H9 (cell line): ENCODE data around the gene PHTF2. TPM values are rescaled to one million over a fixed set of nuclear protein-coding genes. Genes with fewer than 3 reads are reported as not detected.

ENCODE experiments used
- DNase-seq: peaks from one replicate; pipeline ENCODE4 v3.0.0-alpha.2; 2017
- H2AFZ ChIP-seq: one replicate; pipeline ENCODE4 v1.6.1; 2013; ENCODE audit warnings: mild to moderate bottlenecking, low read length, control low read depth, moderate library complexity
- H2AK5ac ChIP-seq: 2 replicates; pipeline ENCODE4 v1.6.1; 2013; ENCODE audit warnings: low read length, control low read depth, mixed read lengths; ENCODE audit not compliant: insufficient read length
- H2BK120ac ChIP-seq: one replicate; pipeline ENCODE4 v1.6.1; 2013; ENCODE audit warnings: low read depth, mild to moderate bottlenecking, low read length, control low read depth, inconsistent platforms; ENCODE audit not compliant: poor library complexity, severe bottlenecking
- H2BK12ac ChIP-seq: 2 replicates; pipeline ENCODE4 v1.6.1; 2013; ENCODE audit warnings: low read length, control low read depth, mixed read lengths, low read depth; ENCODE audit not compliant: insufficient read length
- H2BK15ac ChIP-seq: 2 replicates; pipeline ENCODE4 v1.6.1; 2013; ENCODE audit warnings: low read depth, low read length, control low read depth
- H2BK20ac ChIP-seq: one replicate; pipeline ENCODE4 v1.6.1; 2013; ENCODE audit warnings: low read depth, mild to moderate bottlenecking, low read length, control low read depth, inconsistent platforms; ENCODE audit not compliant: poor library complexity, severe bottlenecking
- H2BK5ac ChIP-seq: 2 replicates; pipeline ENCODE4 v1.6.1; 2013; ENCODE audit warnings: low read length, control low read depth, mixed read lengths; ENCODE audit not compliant: insufficient read length
- H3K14ac ChIP-seq: 2 replicates; pipeline ENCODE4 v1.6.1; 2013; ENCODE audit warnings: low read length, control low read depth; ENCODE audit not compliant: insufficient read depth
- H3K18ac ChIP-seq: 2 replicates; pipeline ENCODE4 v1.6.1; 2013; ENCODE audit warnings: low read depth, mild to moderate bottlenecking, mixed read lengths, low read length, control low read depth; ENCODE audit not compliant: insufficient read length
- H3K23ac ChIP-seq: 2 replicates; pipeline ENCODE4 v1.6.1; 2013; ENCODE audit warnings: low read length, control low read depth, mixed read lengths, low read depth; ENCODE audit not compliant: insufficient read length
- H3K23me2 ChIP-seq: 2 replicates; pipeline ENCODE4 v1.6.1; 2013; ENCODE audit warnings: low read depth, mild to moderate bottlenecking, mixed read lengths, low read length, control low read depth; ENCODE audit not compliant: insufficient read length, poor library complexity, severe bottlenecking
- H3K27ac ChIP-seq: 2 replicates; pipeline ENCODE4 v1.5.1; 2013; ENCODE audit warnings: low read length, control low read depth, mixed read lengths, low read depth; ENCODE audit not compliant: insufficient read length
- H3K27me3 ChIP-seq: 2 replicates; pipeline ENCODE4 v1.6.1; 2013; ENCODE audit warnings: low read length, control low read depth, inconsistent platforms; ENCODE audit not compliant: insufficient read depth
- H3K4ac ChIP-seq: 2 replicates; pipeline ENCODE4 v1.6.1; 2013; ENCODE audit warnings: low read depth, mild to moderate bottlenecking, control low read depth, inconsistent platforms, low read length, moderate library complexity
- H3K4me1 ChIP-seq: 2 replicates; pipeline ENCODE4 v1.6.1; 2013; ENCODE audit warnings: low read length, control low read depth, inconsistent platforms; ENCODE audit not compliant: insufficient read depth
- H3K4me2 ChIP-seq: 2 replicates; pipeline ENCODE4 v1.6.1; 2013; ENCODE audit warnings: low read length, control low read depth, mixed read lengths; ENCODE audit not compliant: insufficient read length, insufficient read depth
- H3K56ac ChIP-seq: 2 replicates; pipeline ENCODE4 v1.6.1; 2013; ENCODE audit warnings: low read depth, mild to moderate bottlenecking, mixed read lengths, low read length, control low read depth; ENCODE audit not compliant: insufficient read length
- H3K79me1 ChIP-seq: 2 replicates; pipeline ENCODE4 v1.6.1; 2013; ENCODE audit warnings: low read depth, mild to moderate bottlenecking, moderate library complexity, low read length, control low read depth, inconsistent platforms; ENCODE audit not compliant: insufficient read depth, poor library complexity, severe bottlenecking
- H3K79me2 ChIP-seq: 2 replicates; pipeline ENCODE4 v1.6.1; 2013; ENCODE audit warnings: low read length, control low read depth, inconsistent platforms; ENCODE audit not compliant: insufficient read depth
- H3K9ac ChIP-seq: 2 replicates; pipeline ENCODE4 v1.6.1; 2013; ENCODE audit warnings: low read length, control low read depth, mixed read lengths; ENCODE audit not compliant: insufficient read length; ENCODE audit errors: extremely low read depth
- H3K9me3 ChIP-seq: one replicate; pipeline ENCODE4 v1.6.1; 2013; ENCODE audit warnings: low read depth, low read length, inconsistent platforms; ENCODE audit not compliant: control insufficient read depth
- H3T11ph ChIP-seq: one replicate; pipeline ENCODE4 v1.6.1; 2013; ENCODE audit warnings: mild to moderate bottlenecking, low read length, control low read depth, inconsistent platforms
- H4K20me1 ChIP-seq: one replicate; pipeline ENCODE4 v1.6.1; 2013; ENCODE audit not compliant: control insufficient read depth, insufficient read length, insufficient read depth
- H4K5ac ChIP-seq: 2 replicates; pipeline ENCODE4 v1.6.1; 2013; ENCODE audit warnings: low read depth, mild to moderate bottlenecking, mixed read lengths, low read length, control low read depth; ENCODE audit not compliant: insufficient read length
- H4K8ac ChIP-seq: replicated peaks from 2 replicates; pipeline ENCODE4 v1.6.1; 2013; ENCODE audit warnings: low read length, control low read depth, mixed read lengths, low read depth; ENCODE audit not compliant: insufficient read length
- H4K91ac ChIP-seq: 2 replicates; pipeline ENCODE4 v1.6.1; 2013; ENCODE audit warnings: low read depth, mild to moderate bottlenecking, moderate library complexity, mixed read lengths, low read length, control low read depth; ENCODE audit not compliant: insufficient read length
- H3K27ac Mint-ChIP-seq, 3 experiments: 2 replicates in 2 of 3; 3 replicates in 1 of 3; pipeline ENCODE4 v1.8.0; 2020 to 2021; ENCODE audit warnings: mixed read lengths in 3 of 3, mild to moderate bottlenecking in 1 of 3, moderate library complexity in 1 of 3
- H3K27me3 Mint-ChIP-seq: 2 replicates; pipeline ENCODE4 v1.8.0; 2021; ENCODE audit warnings: low read depth, mild to moderate bottlenecking, moderate library complexity, mixed read lengths
- H3K36me3 Mint-ChIP-seq, 3 experiments: 2 replicates in 2 of 3; 3 replicates in 1 of 3; pipeline ENCODE4 v1.8.0; 2020 to 2021; ENCODE audit warnings: low read depth in 3 of 3, mixed read lengths in 3 of 3; ENCODE audit not compliant: insufficient read depth in 1 of 3
- H3K4me1 Mint-ChIP-seq, 2 experiments: 2 replicates each; pipeline ENCODE4 v1.8.0; 2020; ENCODE audit warnings: mixed read lengths in 2 of 2
- H3K4me3 Mint-ChIP-seq, 2 experiments: 2 replicates in 1 of 2; 3 replicates in 1 of 2; pipeline ENCODE4 v1.8.0; 2020 to 2021; ENCODE audit warnings: mild to moderate bottlenecking in 2 of 2, mixed read lengths in 2 of 2, moderate library complexity in 1 of 2
- H3K9me3 Mint-ChIP-seq, 2 experiments: 2 replicates in 1 of 2; 3 replicates in 1 of 2; pipeline ENCODE4 v1.8.0; 2020; ENCODE audit warnings: mild to moderate bottlenecking in 2 of 2, mixed read lengths in 2 of 2, moderate library complexity in 1 of 2
- WGBS: extraction: QIAGEN DNeasy Blood & Tissue Kit; methylation state at CpG from one replicate; pipeline ENCODE4 v1.1.7; 2013; ENCODE audit warnings: missing lambda C conversion rate, low lambda C conversion rate, mixed read lengths; ENCODE audit not compliant: insufficient read length; ENCODE audit errors: extremely low coverage; 5-methylcytosine and 5-hydroxymethylcytosine counted together
- total RNA-seq: library from RNA; stranded (reverse); gene quantifications from 2 replicates; pipeline ENCODE4 v1.2.1, GENCODE V29; 2021
- TF ChIP-seq, protein P1 (sequence below): fragments of 200-600 bp; sonication (generic); conservative IDR thresholded peaks from 3 replicates; pipeline ENCODE4 v1.8.0; 2021; ENCODE audit warnings: antibody characterized with exemption, mild to moderate bottlenecking

PHTF2 gene
- total RNA-seq, 1 experiment from 2014 or later: 16.2 TPM

- H4K91ac ChIP-seq: no peak overlapping the region
- H3K79me1 ChIP-seq: no peaks in the 10 kb centered on the region
- peaks cover 4% of the 10 kb centered on the region; the same call in 1 of the 2 replicates for H3K79me2 ChIP-seq
- no peak overlapping the region for H4K5ac ChIP-seq
- H3K9me3 Mint-ChIP-seq: peaks cover 20 to 34% of the 10 kb centered on the region in 2 experiments
- DNase-seq: no peak
- no peak overlapping the region for H2BK20ac ChIP-seq
- H4K8ac ChIP-seq: no peak overlapping the region
- no peak overlapping the region for H3K9ac ChIP-seq
- H3T11ph ChIP-seq: no peak overlapping the region
- H3K4me1 ChIP-seq: no peaks in the 10 kb centered on the region
- no peak overlapping the region for H3K4me2 ChIP-seq
- H2AFZ ChIP-seq: no peak overlapping the region
- H3K23me2 ChIP-seq: no peaks in the 10 kb centered on the region
- peaks cover 5% of the 10 kb centered on the region in 2 experiments; a peak in 3 of 4 replicates for H3K4me1 Mint-ChIP-seq
- no peak overlapping the region for H3K27ac ChIP-seq
- no peak overlapping the region for H3K14ac ChIP-seq
- TF ChIP-seq, protein P1, sequence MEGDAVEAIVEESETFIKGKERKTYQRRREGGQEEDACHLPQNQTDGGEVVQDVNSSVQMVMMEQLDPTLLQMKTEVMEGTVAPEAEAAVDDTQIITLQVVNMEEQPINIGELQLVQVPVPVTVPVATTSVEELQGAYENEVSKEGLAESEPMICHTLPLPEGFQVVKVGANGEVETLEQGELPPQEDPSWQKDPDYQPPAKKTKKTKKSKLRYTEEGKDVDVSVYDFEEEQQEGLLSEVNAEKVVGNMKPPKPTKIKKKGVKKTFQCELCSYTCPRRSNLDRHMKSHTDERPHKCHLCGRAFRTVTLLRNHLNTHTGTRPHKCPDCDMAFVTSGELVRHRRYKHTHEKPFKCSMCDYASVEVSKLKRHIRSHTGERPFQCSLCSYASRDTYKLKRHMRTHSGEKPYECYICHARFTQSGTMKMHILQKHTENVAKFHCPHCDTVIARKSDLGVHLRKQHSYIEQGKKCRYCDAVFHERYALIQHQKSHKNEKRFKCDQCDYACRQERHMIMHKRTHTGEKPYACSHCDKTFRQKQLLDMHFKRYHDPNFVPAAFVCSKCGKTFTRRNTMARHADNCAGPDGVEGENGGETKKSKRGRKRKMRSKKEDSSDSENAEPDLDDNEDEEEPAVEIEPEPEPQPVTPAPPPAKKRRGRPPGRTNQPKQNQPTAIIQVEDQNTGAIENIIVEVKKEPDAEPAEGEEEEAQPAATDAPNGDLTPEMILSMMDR: no peak
- no peak overlapping the region; a peak in 1 of 5 replicates for H3K4me3 Mint-ChIP-seq
- no peaks in the 10 kb centered on the region for H4K20me1 ChIP-seq
- peaks cover 22 to 31% (median 24%) of the 10 kb centered on the region in 3 experiments for H3K36me3 Mint-ChIP-seq
- peaks cover 1% of the 10 kb centered on the region; the same call in 1 of the 2 replicates for H3K27me3 Mint-ChIP-seq
- no peak overlapping the region for H2BK15ac ChIP-seq
- no peaks in the 10 kb centered on the region for H3K27me3 ChIP-seq
- no peak overlapping the region for H3K23ac ChIP-seq
- no peak overlapping the region for H3K4ac ChIP-seq
- no peak overlapping the region for H2AK5ac ChIP-seq
- H3K18ac ChIP-seq: no peak overlapping the region
- no CpG with 5 or more reads among the region's 5 CpGs for WGBS
- H2BK120ac ChIP-seq: no peak overlapping the region
- no peaks in the 10 kb centered on the region for H3K9me3 ChIP-seq
- H3K27ac Mint-ChIP-seq: no peak overlapping the region
- no peak overlapping the region for H2BK12ac ChIP-seq
- no peak overlapping the region for H2BK5ac ChIP-seq
- no peak overlapping the region for H3K56ac ChIP-seq
These were observed 26.1 kb downstream of the PHTF2 start for GRCh38 chr7:77824636-77825035.
